Loucy (cell line): Measurements from ENCODE around the gene SCP2D1.

Source experiments
- CTCF ChIP-seq: fragments of 200-600 bp; sonication (generic); conservative IDR thresholded peaks from 2 replicates; pipeline ENCODE4 v1.5.1; 2014; ENCODE audit warnings: mild to moderate bottlenecking, antibody characterized with exemption, low read length
- EZH2phosphoT487 ChIP-seq: fragments of 200-600 bp; IDR thresholded peaks from 2 replicates; pipeline ENCODE4 v1.6.1; 2018; ENCODE audit warnings: antibody characterized with exemption, mild to moderate bottlenecking, moderate library complexity, borderline replicate concordance

- TF ChIP-seq CTCF (no peak), EZH2phosphoT487 (no peak)
These were observed 39.4 kb upstream of the SCP2D1 start for GRCh38 chr20:18774207-18774606.
